Globus pallidus (tissue), 1 donor: ENCODE results near the gene KAZN.
A peak's percentile ranks its signal among the peaks of the same experiment; 100 is the strongest.

Experiments
- DNase-seq: peaks from one replicate; pipeline ENCODE4 v3.0.0-alpha.2; 2015; ENCODE audit warnings: low spot score

The KAZN gene

GRCh38 chr1:14983277-14983676 is 384.8 kb downstream of the KAZN start:
- DNase-seq = no peak

DNA sequence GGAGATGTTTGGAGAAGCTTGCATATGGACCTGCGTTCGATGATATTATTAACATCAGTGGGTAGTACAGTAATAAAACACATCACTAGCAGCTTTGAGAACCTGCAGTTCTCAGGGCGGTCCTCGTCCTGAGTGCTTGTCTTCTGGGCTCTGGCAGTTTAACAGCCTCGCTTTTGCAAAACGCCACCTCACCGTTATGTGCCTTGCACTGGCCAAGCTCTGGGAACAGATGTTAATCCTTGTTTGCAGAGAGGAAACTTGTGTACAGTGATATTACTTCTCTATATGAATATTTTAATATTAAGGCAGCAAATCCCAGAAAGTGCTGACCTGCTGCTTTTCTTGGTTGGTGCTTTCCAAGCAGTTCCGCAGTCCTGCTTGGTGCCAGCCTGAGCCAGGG is 387.7 kb downstream of the KAZN start:
- no peak for DNase-seq

DNA sequence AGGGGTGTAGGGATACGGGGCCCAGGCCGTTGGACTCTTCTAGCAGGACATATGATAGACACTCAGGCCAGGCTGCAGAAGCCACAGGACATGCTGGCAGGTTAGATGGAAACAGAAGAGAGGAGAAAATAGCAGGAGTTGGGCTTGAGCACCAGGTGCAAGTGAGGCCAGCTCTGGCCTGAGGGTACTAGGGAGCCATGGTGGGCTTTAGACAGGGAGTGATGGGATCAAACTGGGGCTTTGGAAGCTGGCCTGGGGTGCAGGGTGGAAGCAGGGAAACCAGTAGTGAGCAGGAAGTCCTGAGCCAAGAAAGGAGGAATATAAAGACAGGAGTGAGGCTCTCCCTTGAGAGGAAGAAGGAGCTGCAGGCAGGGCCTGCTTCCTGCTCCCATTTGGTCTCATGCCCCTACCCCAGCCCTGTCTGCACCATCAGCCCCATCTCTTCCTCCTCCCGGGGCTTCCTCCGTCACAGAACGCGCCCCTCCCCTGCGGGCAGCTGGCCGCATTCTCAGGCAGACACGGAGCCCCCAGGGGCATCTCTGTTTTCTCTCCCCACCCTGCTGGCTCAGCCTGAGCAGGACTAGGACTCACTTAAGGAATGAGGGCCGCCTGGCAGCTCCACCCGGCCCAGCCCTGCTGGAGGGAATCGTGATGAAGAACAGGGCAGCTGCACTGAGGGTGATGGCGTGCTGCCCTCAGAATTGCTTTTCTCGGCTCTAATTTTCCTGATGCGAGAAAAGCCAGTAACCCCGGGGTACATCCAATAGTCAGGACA is 389.5 kb downstream of the KAZN start:
- no peak for DNase-seq

DNA sequence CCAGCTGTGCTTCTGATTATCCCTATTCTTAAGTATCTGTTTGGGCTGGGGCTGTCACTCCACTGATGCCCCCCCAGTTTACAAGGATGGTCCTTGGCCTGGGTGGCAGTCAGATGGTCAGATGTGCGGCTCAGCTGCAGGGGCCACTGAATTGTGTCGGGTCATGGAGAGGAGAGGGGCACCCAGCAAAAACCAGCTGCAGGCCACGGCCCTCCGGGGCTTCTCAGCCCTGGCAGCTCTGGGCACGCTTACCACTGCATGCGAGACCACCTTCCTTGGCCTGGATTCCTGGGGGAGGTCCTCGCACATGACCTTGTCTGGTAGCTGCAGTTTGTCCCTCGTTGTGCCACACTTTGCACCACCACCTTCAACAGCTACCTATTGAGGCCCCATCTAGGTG is 390.2 kb downstream of the KAZN start:
- no peak for DNase-seq

DNA sequence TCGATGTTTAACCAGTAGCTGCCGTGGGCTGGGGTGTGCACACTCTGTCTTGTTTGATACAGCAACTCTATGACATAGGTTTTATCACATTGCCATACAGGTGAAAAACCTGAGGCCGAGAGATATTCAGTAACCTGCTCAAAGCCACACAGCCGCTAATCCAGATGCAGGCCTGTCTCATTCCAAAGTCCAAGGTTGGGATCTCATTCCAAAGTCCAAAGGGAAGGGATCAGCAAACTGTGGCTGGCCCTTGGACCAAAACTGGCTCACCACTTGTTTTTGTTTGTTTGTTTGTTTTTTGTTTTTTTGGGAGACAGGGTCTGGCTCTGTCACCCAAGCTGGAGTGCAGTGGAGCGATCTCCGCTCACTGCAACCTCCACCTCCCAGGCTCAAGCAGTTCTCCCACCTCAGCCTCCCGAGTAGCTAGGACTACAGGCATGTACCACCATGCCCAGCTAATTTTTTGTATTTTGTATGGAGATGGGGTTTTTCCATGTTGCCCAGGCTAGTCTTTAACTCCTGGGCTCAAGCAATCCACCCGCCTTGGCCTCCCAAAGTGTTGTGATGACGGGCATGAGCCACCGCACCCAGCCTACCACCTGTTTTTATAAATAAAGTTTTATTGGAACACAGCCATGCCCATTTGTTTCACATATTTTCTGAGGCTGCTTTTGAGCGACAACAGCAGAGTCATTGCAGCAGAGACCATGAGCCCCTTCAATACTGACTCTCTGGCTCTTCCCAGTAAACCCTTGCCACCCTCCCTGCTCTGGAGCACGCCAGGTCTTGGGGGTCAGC is 391.6 kb downstream of the KAZN start:
- no peak for DNase-seq

- no peak for DNase-seq
These were observed 394.9 kb downstream of the KAZN start for GRCh38 chr1:14993414-14993813.

- DNase-seq = no peak
These were observed 395.7 kb downstream of the KAZN start for GRCh38 chr1:14994148-14994547.

DNA sequence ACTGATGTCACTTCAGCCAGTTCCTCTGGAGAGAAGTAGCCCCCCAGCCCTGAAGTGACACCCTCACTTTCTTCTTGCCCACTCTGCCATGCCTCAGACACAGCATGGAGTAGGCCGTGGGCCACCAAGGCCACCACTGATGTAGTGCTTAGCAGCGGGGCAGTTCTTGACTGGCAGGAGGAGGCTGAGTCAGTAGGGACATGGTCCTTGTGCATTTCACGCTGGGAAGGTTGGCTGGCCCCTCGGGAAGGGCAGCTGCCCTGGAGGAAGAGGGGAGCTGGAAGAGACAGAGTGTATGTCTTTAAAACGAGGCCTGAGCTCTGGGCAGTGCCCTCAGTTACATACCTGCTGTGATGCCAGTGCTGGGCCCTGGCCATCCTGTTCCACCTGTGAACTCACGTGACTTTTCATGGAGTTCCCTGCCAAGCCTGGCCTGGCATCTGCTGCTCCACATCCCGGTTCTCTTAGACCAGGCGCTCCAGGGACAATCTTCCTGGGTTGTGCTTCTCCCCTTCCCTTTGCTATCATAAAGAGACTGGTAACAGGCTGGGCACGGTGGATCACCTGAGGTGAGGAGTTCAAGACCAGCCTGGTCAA is 396.5 kb downstream of the KAZN start:
- no peak for DNase-seq

GRCh38 chr1:14996133-14997050 is 397.9 kb downstream of the KAZN start:
- DNase-seq = no peak

DNA sequence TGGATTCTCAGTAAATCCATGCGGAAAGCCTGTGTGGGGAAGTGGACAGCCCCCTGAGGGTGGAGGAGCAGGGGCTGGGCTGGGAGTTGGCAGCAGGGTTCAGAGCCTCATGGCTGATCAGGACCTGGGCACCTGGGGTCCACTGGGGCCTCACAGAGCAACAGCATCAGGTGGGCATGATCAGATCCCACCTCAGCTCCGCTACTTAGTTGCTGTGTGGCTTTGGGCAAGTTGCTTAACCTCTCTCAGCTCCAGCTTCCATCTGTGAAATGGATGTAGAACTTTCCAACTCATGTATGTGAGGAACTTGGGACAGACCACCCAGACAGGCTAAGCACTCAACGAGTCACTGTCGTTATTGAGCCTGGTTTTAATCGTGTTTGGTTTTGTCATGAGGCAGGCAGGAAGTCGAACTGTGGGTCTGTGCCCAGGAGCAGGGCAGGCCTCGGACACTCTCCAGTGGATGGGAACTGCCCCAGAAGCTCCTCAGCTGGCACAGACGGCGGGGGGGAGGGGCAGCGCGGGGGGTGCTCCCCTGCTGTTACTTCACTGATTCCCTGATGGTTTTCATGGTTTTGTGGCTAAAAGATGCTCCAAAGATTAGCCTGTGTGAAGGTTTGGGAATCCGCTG is 399.3 kb downstream of the KAZN start:
- no peak for DNase-seq

DNA sequence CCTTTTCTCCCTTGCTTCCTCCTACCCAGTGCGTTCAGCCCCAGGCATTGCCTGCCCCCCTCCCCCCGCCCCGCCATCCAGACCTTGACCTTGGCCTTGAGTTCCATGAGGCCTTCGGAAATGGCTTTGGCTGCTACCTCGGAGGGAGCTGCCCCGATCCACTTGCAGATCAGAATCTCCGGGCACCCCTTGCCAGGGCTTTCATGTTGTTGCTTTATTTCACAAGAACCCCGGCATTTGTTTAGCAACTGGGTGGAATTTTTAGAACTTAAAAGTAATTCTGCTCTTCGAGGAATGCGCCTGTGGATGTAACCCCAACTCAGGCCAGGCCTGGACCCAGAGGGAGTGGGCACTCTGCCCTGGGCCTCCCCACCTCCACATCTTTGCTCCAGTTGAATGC is 401.0 kb downstream of the KAZN start:
- DNase-seq = no peak

DNA sequence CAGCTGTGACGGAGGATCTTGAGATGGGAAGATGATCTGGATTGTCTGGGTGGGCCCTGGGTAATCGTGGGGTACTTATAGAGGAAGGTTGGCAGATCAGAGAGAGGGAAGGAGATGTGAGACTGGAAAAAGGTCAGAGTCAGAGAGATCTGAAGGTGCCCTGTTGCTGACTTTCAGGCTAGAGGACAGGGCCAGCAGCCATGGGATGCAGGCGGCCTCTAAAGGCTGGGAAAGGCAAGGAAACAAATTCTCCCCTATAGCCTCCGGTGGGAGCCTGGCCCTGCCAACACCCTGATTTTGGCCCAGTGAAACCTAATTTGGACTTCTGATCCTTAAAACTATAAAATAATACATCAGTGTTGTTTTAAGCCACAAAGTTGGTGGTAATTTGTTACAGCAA is 401.5 kb downstream of the KAZN start:
- no peak for DNase-seq

DNA sequence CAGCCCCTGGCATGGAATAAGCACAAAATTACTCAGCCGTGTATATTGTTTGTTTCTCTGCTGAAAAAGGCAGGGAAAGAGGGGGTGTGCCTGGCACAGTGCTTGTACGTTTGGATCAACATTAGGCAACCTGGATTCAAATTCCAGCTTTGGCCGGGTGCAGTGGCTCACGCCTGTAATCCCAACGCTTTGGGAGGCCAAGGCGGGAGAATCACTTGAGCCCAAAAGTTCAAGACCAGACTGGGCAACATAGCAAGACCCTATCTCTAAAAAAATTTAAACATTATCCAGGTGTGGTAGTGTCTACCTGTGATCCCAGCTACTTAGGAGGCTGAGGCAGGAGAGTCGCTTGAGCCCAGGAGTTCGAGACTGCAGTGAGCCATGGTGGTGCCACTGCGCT is 402.2 kb downstream of the KAZN start:
- no peak for DNase-seq

GRCh38 chr1:15001317-15001915 is 402.9 kb downstream of the KAZN start:
- DNase-seq = no peak

DNA sequence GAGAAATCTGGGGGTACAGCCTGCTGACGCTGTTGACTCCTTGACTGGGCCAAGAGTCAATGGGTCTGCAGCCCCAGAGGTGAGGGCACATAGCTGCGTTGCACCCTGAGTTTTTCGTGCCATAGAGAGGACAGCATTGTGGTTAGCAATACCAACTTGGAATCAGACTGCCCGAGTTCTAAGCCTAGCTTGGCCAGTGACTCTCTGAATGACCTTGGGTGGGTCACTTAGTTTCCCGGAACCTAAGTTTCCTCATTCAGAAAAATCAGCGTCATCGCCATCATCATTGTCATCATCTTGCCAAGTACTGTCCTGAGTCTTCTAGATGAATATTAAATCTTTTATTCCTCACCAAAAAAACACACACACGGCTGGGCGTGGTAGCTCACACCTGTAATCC is 403.8 kb downstream of the KAZN start:
- DNase-seq = no peak

- DNase-seq = no peak
These were observed 405.9 kb downstream of the KAZN start for GRCh38 chr1:15004396-15004795.

- no peak for DNase-seq
These were observed 406.6 kb downstream of the KAZN start for GRCh38 chr1:15005116-15005515.

- no peak for DNase-seq
These were observed 408.9 kb downstream of the KAZN start for GRCh38 chr1:15007368-15007767.

DNA sequence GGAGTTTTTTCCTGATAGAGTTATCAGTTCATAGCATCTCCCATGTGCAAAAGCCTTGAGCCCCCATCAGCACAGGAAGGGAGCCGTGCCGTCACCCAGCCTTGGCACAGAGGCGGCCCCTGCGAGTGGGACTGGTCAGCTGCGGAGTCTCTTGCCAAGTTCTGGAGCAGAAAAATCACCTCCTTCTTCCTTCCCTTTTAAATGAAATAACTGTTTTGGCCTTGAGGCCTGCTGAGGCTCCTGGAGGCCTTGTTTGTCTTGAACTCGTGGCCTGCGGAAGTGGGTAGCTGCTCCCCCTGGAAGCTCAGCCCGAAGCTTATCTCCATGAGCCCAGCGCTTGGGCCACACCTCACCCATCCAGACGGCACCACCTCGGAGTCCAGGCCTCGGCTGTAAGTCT is 409.4 kb downstream of the KAZN start:
- DNase-seq = peak; percentile 16

DNA sequence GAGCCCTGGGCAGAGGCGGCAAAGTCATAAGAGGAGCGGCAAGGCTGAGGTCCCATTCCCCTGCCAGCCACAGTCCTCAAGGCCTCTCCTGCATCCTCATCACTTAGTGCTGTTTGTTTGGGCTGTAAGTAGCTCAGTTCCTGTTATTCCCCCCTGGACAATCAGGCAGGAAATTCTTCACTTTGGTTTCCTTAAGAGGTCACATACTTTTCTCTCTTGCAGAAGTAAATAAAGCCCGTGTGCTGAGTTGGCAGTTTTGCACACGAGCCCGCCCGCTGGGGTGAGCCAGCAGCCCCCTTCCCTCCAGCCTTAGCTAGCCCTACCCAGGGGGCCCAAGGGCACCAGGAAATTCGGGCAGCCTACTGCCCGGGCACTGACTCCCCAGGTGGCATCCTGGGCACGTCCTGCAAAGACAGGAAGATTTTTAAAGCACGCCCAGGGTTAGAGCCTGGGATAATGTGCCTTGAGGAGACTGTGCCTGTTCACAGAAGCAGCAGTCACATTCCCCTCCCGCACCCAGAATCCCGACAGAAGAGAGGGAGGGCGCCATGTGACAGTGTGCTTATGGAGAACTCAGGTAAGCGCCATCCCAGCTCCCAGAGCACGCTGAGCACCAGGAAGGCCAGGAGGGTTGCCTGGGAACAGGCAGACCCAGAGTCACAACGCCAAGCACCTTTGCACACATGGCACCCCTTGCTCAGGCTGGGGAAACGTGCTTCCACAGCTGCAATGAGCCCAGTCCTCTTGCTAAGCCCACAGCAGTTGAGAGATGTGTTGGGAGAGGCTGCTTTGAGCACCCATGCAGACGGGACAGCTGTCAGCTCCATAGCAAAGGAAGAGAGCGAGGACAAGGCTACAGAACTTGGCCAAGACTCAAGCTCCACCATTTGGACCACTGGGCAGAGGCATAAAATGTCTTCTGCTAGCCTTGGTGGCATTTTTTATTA is 410.6 kb downstream of the KAZN start:
- DNase-seq = no peak
